ENCODE results near the gene B3GNT8.

DNA sequence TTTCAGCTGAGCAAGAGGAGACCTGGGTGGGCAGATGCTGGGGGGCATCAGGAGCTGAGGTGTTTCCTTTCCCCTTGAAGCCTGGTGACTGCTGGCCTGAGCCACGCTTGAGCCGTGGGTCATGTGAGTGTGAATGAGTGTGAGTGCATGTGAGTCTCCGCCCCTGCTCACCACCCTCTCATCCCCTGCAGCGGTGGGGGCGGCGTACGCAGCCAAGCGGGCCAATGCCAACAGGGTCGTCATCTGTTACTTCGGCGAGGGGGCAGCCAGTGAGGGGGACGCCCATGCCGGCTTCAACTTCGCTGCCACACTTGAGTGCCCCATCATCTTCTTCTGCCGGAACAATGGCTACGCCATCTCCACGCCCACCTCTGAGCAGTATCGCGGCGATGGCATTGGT lies 5.2 kb downstream of the B3GNT8 start:
- TF ChIP-seq CTCF (IDR thresholded peaks at IDR 0.05) = no peak
- no peak for TF ChIP-seq POLR2AphosphoS5 (IDR thresholded peaks at IDR 0.05)

Data from breast epithelium (tissue), 3 donors.